HepG2 (cell line): ENCODE results near the gene RING1. TPM values are rescaled to one million over a fixed set of nuclear protein-coding genes. Genes with fewer than 3 reads are reported as not detected.
A peak's percentile ranks its signal among the peaks of the same experiment; 100 is the strongest.

ENCODE experiments used
- ATRX ChIP-seq: sonication (generic); formaldehyde crosslinking; IDR thresholded peaks from 2 replicates; pipeline ENCODE4 v1.4.0; 2020; ENCODE audit warnings: missing genetic modification reagents, borderline replicate concordance
- DNMT3B ChIP-seq: conservative IDR thresholded peaks from 2 replicates; pipeline ENCODE4 v1.6.1; 2016; ENCODE audit warnings: missing biosample characterization, control low read depth
- DZIP1 ChIP-seq: sonication (generic); formaldehyde crosslinking; IDR thresholded peaks from 2 replicates; pipeline ENCODE4 v1.5.0; 2020; ENCODE audit warnings: mild to moderate bottlenecking, missing genetic modification reagents
- ELF1 ChIP-seq: sonication (generic); formaldehyde crosslinking; IDR thresholded peaks from 2 replicates; pipeline ENCODE4 v1.4.0; 2020; ENCODE audit warnings: missing genetic modification reagents
- GLMP ChIP-seq: sonication (generic); formaldehyde crosslinking; IDR thresholded peaks from 2 replicates; pipeline ENCODE4 v1.9.0; 2021; ENCODE audit warnings: missing genetic modification reagents, mild to moderate bottlenecking, borderline replicate concordance
- HHEX ChIP-seq: IDR thresholded peaks from 2 replicates; pipeline ENCODE4 v1.6.1; 2016; ENCODE audit warnings: control low read depth
- KDM1A ChIP-seq: IDR thresholded peaks from 2 replicates; pipeline ENCODE4 v1.6.1; 2016; ENCODE audit warnings: missing compliant biosample characterization
- MLX ChIP-seq: IDR thresholded peaks from 2 replicates; pipeline ENCODE4 v1.6.1; 2016
- NFYB ChIP-seq: sonication (generic); formaldehyde crosslinking; IDR thresholded peaks from 2 replicates; pipeline ENCODE4 v1.4.0; 2020; ENCODE audit warnings: missing genetic modification reagents
- NR2F2 ChIP-seq: IDR thresholded peaks from 2 replicates; pipeline ENCODE4 v1.6.1; 2012; ENCODE audit warnings: low read depth, inconsistent platforms, borderline replicate concordance
- PTBP1 ChIP-seq: fragments of 200-400 bp; formaldehyde crosslinking; IDR thresholded peaks from 2 replicates; pipeline ENCODE4 v1.6.1; 2018; ENCODE audit warnings: low read length, low read depth; ENCODE audit not compliant: poor library complexity, severe bottlenecking
- REPIN1 ChIP-seq: sonication (generic); formaldehyde crosslinking; IDR thresholded peaks from 2 replicates; pipeline ENCODE4 v1.8.0; 2022; ENCODE audit warnings: missing genetic modification reagents, low read depth, mild to moderate bottlenecking, borderline replicate concordance
- SMYD3 ChIP-seq: sonication (generic); formaldehyde crosslinking; IDR thresholded peaks from 2 replicates; pipeline ENCODE4 v1.8.1; 2023; ENCODE audit warnings: mild to moderate bottlenecking, missing genetic modification reagents
- SYNCRIP ChIP-seq: fragments of 200-400 bp; formaldehyde crosslinking; IDR thresholded peaks from 2 replicates; pipeline ENCODE4 v1.6.1; 2018; ENCODE audit warnings: mild to moderate bottlenecking, low read depth, low read length; ENCODE audit not compliant: insufficient read depth
- XBP1 ChIP-seq: sonication (generic); formaldehyde crosslinking; IDR thresholded peaks from 2 replicates; pipeline ENCODE4 v1.5.0; 2020; ENCODE audit warnings: missing genetic modification reagents
- ZBTB4 ChIP-seq: sonication (generic); formaldehyde crosslinking; IDR thresholded peaks from 2 replicates; pipeline ENCODE4 v1.4.0; 2020; ENCODE audit warnings: missing genetic modification reagents, mild to moderate bottlenecking, borderline replicate concordance
- ZNF143 ChIP-seq: sonication (generic); formaldehyde crosslinking; IDR thresholded peaks from 2 replicates; pipeline ENCODE4 v1.4.0; 2020; ENCODE audit warnings: missing genetic modification reagents
- ZNF33A ChIP-seq: sonication (generic); formaldehyde crosslinking; IDR thresholded peaks from 2 replicates; pipeline ENCODE4 v1.5.1; 2020; ENCODE audit warnings: missing genetic modification reagents, mild to moderate bottlenecking, moderate library complexity, borderline replicate concordance
- ZNF383 ChIP-seq: sonication (generic); formaldehyde crosslinking; IDR thresholded peaks from 2 replicates; pipeline ENCODE4 v1.4.0; 2020; ENCODE audit warnings: missing genetic modification reagents, mild to moderate bottlenecking, borderline replicate concordance
- ZNF556 ChIP-seq: sonication (generic); formaldehyde crosslinking; IDR thresholded peaks from 2 replicates; pipeline ENCODE4 v1.4.0; 2020; ENCODE audit warnings: mild to moderate bottlenecking, missing genetic modification reagents, borderline replicate concordance
- ZNF713 ChIP-seq: sonication (generic); formaldehyde crosslinking; IDR thresholded peaks from 2 replicates; pipeline ENCODE4 v1.4.0; 2020; ENCODE audit warnings: mild to moderate bottlenecking, missing genetic modification reagents
- ZNF768 ChIP-seq: sonication (generic); formaldehyde crosslinking; IDR thresholded peaks from 2 replicates; pipeline ENCODE4 v1.4.0; 2020; ENCODE audit warnings: missing genetic modification reagents
- ZNF780A ChIP-seq: sonication (generic); formaldehyde crosslinking; IDR thresholded peaks from 2 replicates; pipeline ENCODE4 v1.8.0; 2022; ENCODE audit warnings: mild to moderate bottlenecking, missing genetic modification reagents, moderate library complexity
- polyA plus RNA-seq, 8 experiments: library from polyadenylated mRNA; depleted of rRNA in 3 of 8; stranded (reverse) in 7 of 8; unstranded in 1 of 8; fragments of >200 nt; fragmentation: Illumina TruSeq in 4 of 8; extraction: Trizol in 4 of 8; gene quantifications; 2 replicates each; pipeline versions ENCODE4 v1.2.1 to v1.2.3, GENCODE V29; 2011 to 2016; ENCODE audit warnings: low read depth in 4 of 8, missing spikeins in 1 of 8, mixed read lengths in 1 of 8; ENCODE audit not compliant: insufficient read depth in 1 of 8
- total RNA-seq, 5 experiments: library from RNA; depleted of rRNA; stranded (reverse); fragments of >200 nt; fragmentation: Illumina TruSeq; extraction: Trizol; gene quantifications; 2 replicates each; pipeline ENCODE4 v1.2.3, GENCODE V29; 2016; ENCODE audit warnings: low read depth in 1 of 5

The RING1 gene
- total and polyA plus RNA-seq, 2 of the 13 experiments (the other 11 are each of a cell fraction or from before 2014, with no cell fraction given) = 23.9 to 33.6 TPM

GRCh38 chr6:33248932-33249731, 40.8 kb downstream of the RING1 start (continued):
- TF ChIP-seq ZNF383 (CRISPR knock-in tag) = 0 out of 2 replicates have a peak, but pooled peaks have one; percentile 63
- TF ChIP-seq ZNF33A (CRISPR knock-in tag) = no peak
- peak; percentile 30; the same call in 1 of the 2 replicates for TF ChIP-seq ZNF713 (CRISPR knock-in tag)
- TF ChIP-seq NR2F2 = no peak; the same call in 1 of the 2 replicates
- TF ChIP-seq SYNCRIP = no peak
- peak; percentile 82 for TF ChIP-seq ZNF556 (CRISPR knock-in tag)
- no peak for TF ChIP-seq ZNF780A (CRISPR knock-in tag)
- no peak; the same call in 1 of the 2 replicates for TF ChIP-seq ZNF143
- TF ChIP-seq DZIP1 (CRISPR knock-in tag) = no peak
- TF ChIP-seq ELF1 (CRISPR knock-in tag) = peak; percentile 62; the same call in 1 of the 2 replicates
- no peak for TF ChIP-seq ATRX (CRISPR knock-in tag)
- peak; percentile 93 for TF ChIP-seq NFYB
- TF ChIP-seq REPIN1 (CRISPR knock-in tag) = peak; percentile 93
- TF ChIP-seq PTBP1 = peak; percentile 57
- no peak for TF ChIP-seq GLMP (CRISPR knock-in tag)
- TF ChIP-seq ZNF768 (CRISPR knock-in tag) = no peak
- TF ChIP-seq XBP1 (CRISPR knock-in tag) = peak; percentile 79; the same call in 1 of the 2 replicates
- TF ChIP-seq SMYD3 (CRISPR knock-in tag) = no peak
- TF ChIP-seq DNMT3B (CRISPR knock-in tag) = peak; percentile 65
- TF ChIP-seq KDM1A (CRISPR knock-in tag) = peak; percentile 25; the same call in 1 of the 2 replicates
- no peak for TF ChIP-seq MLX (CRISPR knock-in tag)
- TF ChIP-seq ZBTB4 (CRISPR knock-in tag) = no peak
- TF ChIP-seq HHEX (CRISPR knock-in tag) = no peak
